Lung (tissue), 12 donors: ENCODE measurements around the gene KRR1. TPM values are rescaled to one million over a fixed set of nuclear protein-coding genes. Genes with fewer than 3 reads are reported as not detected.
"Not testable (repeated sequence)": the region's sequence is repeated elsewhere in the genome, so short reads cannot be mapped to it uniquely, and the experiment has no call there.

Experiments
- ATAC-seq: fragments of 200-7000 bp; cut with Tn5 transposase; one replicate; pipeline ENCODE4 v1.9.1; 2020; ENCODE audit warnings: moderate number of reproducible peaks; ENCODE audit not compliant: insufficient read depth, low FRiP score
- DNase-seq, 3 donors: peaks; one replicate each; pipeline ENCODE4 v3.0.0-alpha.2; 2013 to 2017
- H3K27ac ChIP-seq, 2 donors: one replicate each; pipeline ENCODE4 v1.5.1; 2013; ENCODE audit warnings: mild to moderate bottlenecking in 2 of 2, moderate library complexity in 2 of 2, control low read depth in 1 of 2, inconsistent platforms in 1 of 2, low read depth in 1 of 2, low read length in 1 of 2
- H3K27me3 ChIP-seq, 3 donors: one replicate each; pipeline ENCODE4 v1.5.1; 2013; ENCODE audit warnings: low read length in 2 of 3; ENCODE audit not compliant: control insufficient read depth in 3 of 3, insufficient read depth in 3 of 3
- H3K36me3 ChIP-seq, 4 donors: one replicate each; pipeline ENCODE4 v1.5.1; 2013; ENCODE audit warnings: low read length in 4 of 4, mild to moderate bottlenecking in 1 of 4, moderate library complexity in 1 of 4; ENCODE audit not compliant: control insufficient read depth in 4 of 4, insufficient read depth in 4 of 4
- H3K4me1 ChIP-seq, 5 donors: one replicate each; pipeline ENCODE4 v1.5.1; 2013; ENCODE audit warnings: low read length in 5 of 5, mild to moderate bottlenecking in 2 of 5, moderate library complexity in 1 of 5; ENCODE audit not compliant: control insufficient read depth in 5 of 5, insufficient read depth in 5 of 5
- H3K4me3 ChIP-seq: one replicate; pipeline ENCODE4 v1.5.1; 2013; ENCODE audit warnings: mild to moderate bottlenecking, control low read depth, moderate library complexity
- H3K9ac ChIP-seq, 2 donors: one replicate each; pipeline ENCODE4 v1.5.1; 2013; ENCODE audit warnings: low read length in 2 of 2, control low read depth in 1 of 2; ENCODE audit not compliant: insufficient read depth in 1 of 2
- H3K9me3 ChIP-seq, 4 donors: one replicate each; pipeline ENCODE4 v1.5.1; 2013; ENCODE audit warnings: low read length in 3 of 4, mild to moderate bottlenecking in 1 of 4, moderate library complexity in 1 of 4; ENCODE audit not compliant: control insufficient read depth in 4 of 4, insufficient read depth in 3 of 4
- CTCF ChIP-seq: IDR thresholded peaks from 2 replicates; pipeline ENCODE4 v1.5.1; 2012; ENCODE audit warnings: mild to moderate bottlenecking; ENCODE audit errors: control extremely low read depth, extremely low read depth
- WGBS, 2 donors: extraction: QIAGEN DNeasy Blood & Tissue Kit; methylation state at CpG; one replicate each; pipeline ENCODE4 v1.1.7; 2013; 5-methylcytosine and 5-hydroxymethylcytosine counted together
- polyA plus RNA-seq, 2 donors: library from polyadenylated mRNA; stranded (reverse); fragments of 200-250 nt; gene quantifications; one replicate each; pipeline ENCODE4 v1.2.1, GENCODE V29; 2013
- total RNA-seq, 2 donors: library from RNA; depleted of rRNA in 1 of 2; stranded (reverse); fragments of >200 nt in 1 of 2; gene quantifications; one replicate each; pipeline ENCODE4 v1.2.1, GENCODE V29; 2014 to 2021
- donor health status: control.
- donor health status: control.
- donor health status: Bipolar disorder and iron deficiency.
- donor health status: healthy.
- donor health status: DM: yes; HTN: yes; CAD: no.

KRR1 gene
- total and polyA plus RNA-seq, 4 donors = 19.9 to 62.5 (median 29.9) TPM

DNA sequence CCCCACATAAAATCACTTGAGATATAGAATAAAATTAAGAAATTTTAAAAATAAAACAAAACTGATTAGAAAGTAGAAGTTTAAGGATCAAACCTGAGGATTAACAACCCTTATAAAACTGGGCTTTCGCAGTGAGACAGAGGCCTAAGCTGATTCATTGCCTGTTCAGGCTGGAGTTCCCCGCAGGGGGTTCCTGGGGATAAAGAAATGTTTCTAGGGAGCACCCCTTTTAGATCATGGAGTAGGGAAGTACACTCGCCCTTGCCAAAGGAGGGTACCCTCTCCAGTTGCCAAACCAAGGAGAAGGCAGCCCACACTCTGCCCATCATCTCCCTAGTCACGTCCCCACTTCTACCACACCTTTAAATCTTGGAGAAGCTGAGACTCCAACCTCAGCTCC is 24.1 kb downstream of the KRR1 start:
- peaks cover 0 to 1% (median 0%) of the 10 kb centered on the region in 4 donors for H3K36me3 ChIP-seq
- no peak for ATAC-seq
- no peak overlapping the region for H3K27ac ChIP-seq
- no peak for TF ChIP-seq CTCF
- DNase-seq = no peak
- H3K9me3 ChIP-seq = no peaks in the 10 kb centered on the region
- H3K4me1 ChIP-seq = no peaks in the 10 kb centered on the region
- H3K9ac ChIP-seq = no peak overlapping the region
- H3K27me3 ChIP-seq = no peaks in the 10 kb centered on the region
- H3K4me3 ChIP-seq = no peak overlapping the region
- 93 to 95% methylated on average over 4 of the region's 4 CpGs for WGBS, 2 donors

GRCh38 chr12:75484450-75484849 is 27.0 kb downstream of the KRR1 start:
- 94 to 96% methylated on average over 2 of the region's 2 CpGs for WGBS, 2 donors
- not testable (repeated sequence) for H3K27ac ChIP-seq, DNase-seq, H3K27me3 ChIP-seq, ATAC-seq, H3K4me1 ChIP-seq, H3K9me3 ChIP-seq, H3K36me3 ChIP-seq, H3K4me3 ChIP-seq, H3K9ac ChIP-seq

DNA sequence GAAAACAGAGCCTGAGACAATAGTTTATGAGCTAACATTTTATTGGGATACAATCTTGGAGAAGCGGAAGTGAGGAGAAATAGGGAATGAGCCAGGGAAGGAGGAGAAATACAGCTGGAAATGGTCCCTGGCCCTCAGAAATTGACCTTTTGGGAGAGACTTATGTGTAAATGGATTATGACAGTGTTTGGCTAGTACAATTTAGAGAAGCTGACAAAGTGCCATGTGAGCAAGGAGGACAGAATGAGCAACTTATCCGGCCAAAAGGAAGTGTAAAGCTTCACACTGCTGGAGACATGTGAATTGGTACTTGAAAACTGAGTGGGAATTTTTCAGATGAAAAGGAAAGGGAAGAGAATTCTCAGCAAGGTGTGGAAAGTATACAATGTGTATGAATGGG is 28.0 kb downstream of the KRR1 start:
- Histone ChIP-seq H3K27me3 (no peaks in the 10 kb centered on the region), H3K4me1 (peaks cover 0 to 4% (median 2%) of the 10 kb centered on the region in 5 donors), H3K4me3 (no peak overlapping the region), H3K9ac (no peak overlapping the region), H3K27ac (no peak overlapping the region), H3K36me3 (no peaks in the 10 kb centered on the region), H3K9me3 (no peaks in the 10 kb centered on the region)
- no peak for DNase-seq
- 43 to 53% methylated on average over 2 of the region's 2 CpGs for WGBS, 2 donors
- no peak for TF ChIP-seq CTCF
- ATAC-seq = no peak

- Histone ChIP-seq H3K9ac (no peak overlapping the region), H3K4me3 (no peak overlapping the region), H3K9me3 (no peaks in the 10 kb centered on the region), H3K4me1 (peaks cover 0 to 4% (median 2%) of the 10 kb centered on the region in 5 donors), H3K27ac (no peak overlapping the region), H3K27me3 (no peaks in the 10 kb centered on the region), H3K36me3 (no peaks in the 10 kb centered on the region)
- ATAC-seq (no peak), DNase-seq (no peak)
- WGBS, 2 donors = 9 to 25% methylated on average over 4 of the region's 4 CpGs
- no peak for TF ChIP-seq CTCF
These were observed 28.8 kb downstream of the KRR1 start for GRCh38 chr12:75482646-75483045.
